Activated naive CD4-positive, alpha-beta T cell treated with anti-CD3 and anti-CD28 coated beads, Interleukin-2, amount 50 U/mL, for 24 hours (primary cell): ENCODE results near the gene CACNA2D3.

ENCODE experiments used
- H3K27ac Mint-ChIP-seq: one replicate; pipeline ENCODE4 v1.8.0; 2021; ENCODE audit warnings: mild to moderate bottlenecking, mixed read lengths
- H3K27me3 Mint-ChIP-seq: one replicate; pipeline ENCODE4 v1.8.0; 2021; ENCODE audit warnings: mixed read lengths
- H3K36me3 Mint-ChIP-seq: one replicate; pipeline ENCODE4 v1.8.0; 2021; ENCODE audit warnings: mixed read lengths
- H3K4me1 Mint-ChIP-seq: one replicate; pipeline ENCODE4 v1.8.0; 2021; ENCODE audit warnings: mixed read lengths
- H3K4me3 Mint-ChIP-seq: one replicate; pipeline ENCODE4 v1.8.0; 2021; ENCODE audit warnings: mild to moderate bottlenecking, mixed read lengths
- H3K9me3 Mint-ChIP-seq: one replicate; pipeline ENCODE4 v1.8.0; 2021; ENCODE audit warnings: mixed read lengths

CACNA2D3 gene

GRCh38 chr3:54582424-54582823, 460.1 kb downstream of the CACNA2D3 start:
- no peak overlapping the region for H3K4me3 Mint-ChIP-seq
- H3K27ac Mint-ChIP-seq, result no peak overlapping the region
- no peaks in the 10 kb centered on the region for H3K36me3 Mint-ChIP-seq
- no peaks in the 10 kb centered on the region for H3K4me1 Mint-ChIP-seq
- no peaks in the 10 kb centered on the region for H3K9me3 Mint-ChIP-seq
- peaks cover 5% of the 10 kb centered on the region for H3K27me3 Mint-ChIP-seq

- H3K36me3 Mint-ChIP-seq, result no peaks in the 10 kb centered on the region
- peaks cover 2% of the 10 kb centered on the region for H3K27me3 Mint-ChIP-seq
- H3K4me3 Mint-ChIP-seq, result no peak overlapping the region
- H3K27ac Mint-ChIP-seq, result no peak overlapping the region
- H3K4me1 Mint-ChIP-seq, result no peaks in the 10 kb centered on the region
- no peaks in the 10 kb centered on the region for H3K9me3 Mint-ChIP-seq
Observed at GRCh38 chr3:54591157-54591556, 468.8 kb downstream of the CACNA2D3 start.

- no peak overlapping the region for H3K27ac Mint-ChIP-seq
- H3K9me3 Mint-ChIP-seq, result no peaks in the 10 kb centered on the region
- H3K4me1 Mint-ChIP-seq, result no peaks in the 10 kb centered on the region
- H3K27me3 Mint-ChIP-seq, result peaks cover 5% of the 10 kb centered on the region
- no peak overlapping the region for H3K4me3 Mint-ChIP-seq
- no peaks in the 10 kb centered on the region for H3K36me3 Mint-ChIP-seq
Observed at GRCh38 chr3:54593653-54594052, 471.3 kb downstream of the CACNA2D3 start.

- Mint-ChIP-seq H3K4me1 (no peaks in the 10 kb centered on the region), H3K9me3 (no peaks in the 10 kb centered on the region), H3K27ac (no peak overlapping the region), H3K4me3 (no peak overlapping the region), H3K36me3 (no peaks in the 10 kb centered on the region), H3K27me3 (peaks cover 5% of the 10 kb centered on the region)
Observed at GRCh38 chr3:54596087-54596486, 473.7 kb downstream of the CACNA2D3 start.

GRCh38 chr3:54599716-54600115, 477.4 kb downstream of the CACNA2D3 start:
- Mint-ChIP-seq H3K9me3 (no peaks in the 10 kb centered on the region), H3K4me1 (no peaks in the 10 kb centered on the region), H3K36me3 (no peaks in the 10 kb centered on the region), H3K27ac (no peak overlapping the region), H3K27me3 (peaks cover 5% of the 10 kb centered on the region), H3K4me3 (no peak overlapping the region)

- Mint-ChIP-seq H3K4me1 (no peaks in the 10 kb centered on the region), H3K27me3 (peaks cover 5% of the 10 kb centered on the region), H3K4me3 (no peak overlapping the region), H3K27ac (no peak overlapping the region), H3K36me3 (no peaks in the 10 kb centered on the region), H3K9me3 (no peaks in the 10 kb centered on the region)
Observed at GRCh38 chr3:54600441-54601204, 478.3 kb downstream of the CACNA2D3 start.

- Mint-ChIP-seq H3K4me1 (no peaks in the 10 kb centered on the region), H3K36me3 (no peaks in the 10 kb centered on the region), H3K9me3 (peaks cover 5% of the 10 kb centered on the region), H3K27ac (no peak overlapping the region), H3K4me3 (no peak overlapping the region), H3K27me3 (no peaks in the 10 kb centered on the region)
Observed at GRCh38 chr3:54604495-54604894, 482.1 kb downstream of the CACNA2D3 start.

GRCh38 chr3:54608041-54608440, 485.7 kb downstream of the CACNA2D3 start:
- no peak overlapping the region for H3K4me3 Mint-ChIP-seq
- no peaks in the 10 kb centered on the region for H3K4me1 Mint-ChIP-seq
- H3K27ac Mint-ChIP-seq, result no peak overlapping the region
- peaks cover 2% of the 10 kb centered on the region for H3K27me3 Mint-ChIP-seq
- H3K36me3 Mint-ChIP-seq, result no peaks in the 10 kb centered on the region
- peaks cover 5% of the 10 kb centered on the region for H3K9me3 Mint-ChIP-seq

GRCh38 chr3:54619053-54619452, 496.7 kb downstream of the CACNA2D3 start:
- H3K27me3 Mint-ChIP-seq, result peaks cover 1% of the 10 kb centered on the region
- H3K4me1 Mint-ChIP-seq, result no peaks in the 10 kb centered on the region
- H3K9me3 Mint-ChIP-seq, result no peaks in the 10 kb centered on the region
- H3K4me3 Mint-ChIP-seq, result no peak overlapping the region
- H3K36me3 Mint-ChIP-seq, result no peaks in the 10 kb centered on the region
- no peak overlapping the region for H3K27ac Mint-ChIP-seq

- no peaks in the 10 kb centered on the region for H3K36me3 Mint-ChIP-seq
- peaks cover 1% of the 10 kb centered on the region for H3K27me3 Mint-ChIP-seq
Observed at GRCh38 chr3:54619531-54619930, 497.2 kb downstream of the CACNA2D3 start.

GRCh38 chr3:54621184-54621583, 498.8 kb downstream of the CACNA2D3 start:
- H3K4me1 Mint-ChIP-seq, result no peaks in the 10 kb centered on the region
- no peaks in the 10 kb centered on the region for H3K36me3 Mint-ChIP-seq
- no peaks in the 10 kb centered on the region for H3K9me3 Mint-ChIP-seq
- no peak overlapping the region for H3K27ac Mint-ChIP-seq
- no peak overlapping the region for H3K4me3 Mint-ChIP-seq
- H3K27me3 Mint-ChIP-seq, result peaks cover 1% of the 10 kb centered on the region

More at GRCh38 chr3:54619531-54619930, 497.2 kb downstream of the CACNA2D3 start:
- H3K9me3 Mint-ChIP-seq, result no peaks in the 10 kb centered on the region
- no peak overlapping the region for H3K4me3 Mint-ChIP-seq
- no peaks in the 10 kb centered on the region for H3K4me1 Mint-ChIP-seq
- H3K27ac Mint-ChIP-seq, result no peak overlapping the region

- Mint-ChIP-seq H3K36me3 (no peaks in the 10 kb centered on the region), H3K27me3 (peaks cover 1% of the 10 kb centered on the region), H3K9me3 (no peaks in the 10 kb centered on the region), H3K27ac (no peak overlapping the region), H3K4me3 (no peak overlapping the region), H3K4me1 (no peaks in the 10 kb centered on the region)
Observed at GRCh38 chr3:54622678-54623077, 500.3 kb downstream of the CACNA2D3 start.

GRCh38 chr3:54625805-54626787, 503.7 kb downstream of the CACNA2D3 start:
- Mint-ChIP-seq H3K27ac (no peak overlapping the region), H3K9me3 (no peaks in the 10 kb centered on the region), H3K27me3 (peaks cover 1% of the 10 kb centered on the region), H3K4me3 (no peak overlapping the region), H3K36me3 (no peaks in the 10 kb centered on the region), H3K4me1 (no peaks in the 10 kb centered on the region)

- H3K4me3 Mint-ChIP-seq, result no peak overlapping the region
- no peaks in the 10 kb centered on the region for H3K36me3 Mint-ChIP-seq
- H3K27ac Mint-ChIP-seq, result no peak overlapping the region
- H3K27me3 Mint-ChIP-seq, result peaks cover 1% of the 10 kb centered on the region
- H3K4me1 Mint-ChIP-seq, result no peaks in the 10 kb centered on the region
- H3K9me3 Mint-ChIP-seq, result no peaks in the 10 kb centered on the region
Observed at GRCh38 chr3:54628888-54629441, 506.6 kb downstream of the CACNA2D3 start.

GRCh38 chr3:54630101-54630623, 507.8 kb downstream of the CACNA2D3 start:
- Mint-ChIP-seq H3K4me1 (no peaks in the 10 kb centered on the region), H3K27ac (no peak overlapping the region), H3K4me3 (no peak overlapping the region), H3K9me3 (no peaks in the 10 kb centered on the region), H3K36me3 (no peaks in the 10 kb centered on the region), H3K27me3 (peaks cover 6% of the 10 kb centered on the region)
